Suprapubic skin (tissue), 4 donors: ENCODE data around the gene TSPAN8.
"Not testable (repeated sequence)": the region's sequence is repeated elsewhere in the genome, so short reads cannot be mapped to it uniquely, and the experiment has no call there.

ENCODE experiments used
- EP300 ChIP-seq: sonication (generic); formaldehyde crosslinking; IDR thresholded peaks from one replicate; pipeline ENCODE4 v1.6.1; 2017; ENCODE audit warnings: antibody characterized with exemption
- POLR2A ChIP-seq, 2 donors: fragments of 450-650 bp; IDR thresholded peaks; one replicate each; pipeline ENCODE4 v1.6.1; 2017; ENCODE audit warnings: antibody characterized with exemption in 2 of 2, mild to moderate bottlenecking in 2 of 2, moderate library complexity in 2 of 2
- POLR2AphosphoS5 ChIP-seq, 3 donors: sonication (generic); formaldehyde crosslinking; IDR thresholded peaks; one replicate each; pipeline ENCODE4 v1.6.1; 2017; ENCODE audit warnings: antibody characterized with exemption in 3 of 3
- TF ChIP-seq, protein P1 (sequence below), 2 donors: fragments of 200-600 bp in 1 of 2; fragments of 450-650 bp in 1 of 2; sonication (generic) in 1 of 2; IDR thresholded peaks; one replicate each; pipeline ENCODE4 v1.5.1; 2016 to 2019; ENCODE audit warnings: antibody characterized with exemption in 2 of 2, mild to moderate bottlenecking in 1 of 2, moderate library complexity in 1 of 2

DNA sequence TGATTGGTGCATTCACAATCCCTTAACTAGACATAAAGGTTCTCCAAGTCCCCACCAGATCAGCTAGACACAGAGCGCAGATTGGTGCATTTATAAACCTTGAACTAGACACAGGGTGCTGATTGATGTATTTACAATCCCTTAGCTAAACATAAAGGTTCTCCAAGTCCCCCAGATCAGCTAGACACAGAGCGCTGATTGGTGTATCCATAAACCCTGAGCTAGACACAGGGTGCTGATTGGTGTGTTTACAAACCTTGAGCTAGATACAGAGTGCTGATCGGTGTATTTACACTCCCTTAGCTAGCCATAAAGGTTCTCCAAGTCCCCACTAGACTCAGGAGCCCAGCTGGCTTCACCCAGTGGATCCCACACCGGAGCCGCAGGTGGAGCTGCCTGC is 8.0 kb upstream of the TSPAN8 start:
- not testable (repeated sequence) for TF ChIP-seq POLR2AphosphoS5 (IDR thresholded peaks at IDR 0.05); POLR2A (IDR thresholded peaks at IDR 0.05); EP300
- TF ChIP-seq, protein P1, sequence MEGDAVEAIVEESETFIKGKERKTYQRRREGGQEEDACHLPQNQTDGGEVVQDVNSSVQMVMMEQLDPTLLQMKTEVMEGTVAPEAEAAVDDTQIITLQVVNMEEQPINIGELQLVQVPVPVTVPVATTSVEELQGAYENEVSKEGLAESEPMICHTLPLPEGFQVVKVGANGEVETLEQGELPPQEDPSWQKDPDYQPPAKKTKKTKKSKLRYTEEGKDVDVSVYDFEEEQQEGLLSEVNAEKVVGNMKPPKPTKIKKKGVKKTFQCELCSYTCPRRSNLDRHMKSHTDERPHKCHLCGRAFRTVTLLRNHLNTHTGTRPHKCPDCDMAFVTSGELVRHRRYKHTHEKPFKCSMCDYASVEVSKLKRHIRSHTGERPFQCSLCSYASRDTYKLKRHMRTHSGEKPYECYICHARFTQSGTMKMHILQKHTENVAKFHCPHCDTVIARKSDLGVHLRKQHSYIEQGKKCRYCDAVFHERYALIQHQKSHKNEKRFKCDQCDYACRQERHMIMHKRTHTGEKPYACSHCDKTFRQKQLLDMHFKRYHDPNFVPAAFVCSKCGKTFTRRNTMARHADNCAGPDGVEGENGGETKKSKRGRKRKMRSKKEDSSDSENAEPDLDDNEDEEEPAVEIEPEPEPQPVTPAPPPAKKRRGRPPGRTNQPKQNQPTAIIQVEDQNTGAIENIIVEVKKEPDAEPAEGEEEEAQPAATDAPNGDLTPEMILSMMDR (IDR thresholded peaks at IDR 0.05), result not testable (repeated sequence)
